NT2/D1 (cell line): ENCODE data around the gene PPP2R5C.

Experiments used
- DNase-seq: peaks from one replicate; pipeline ENCODE4 v3.0.0-alpha.2; 2011; ENCODE audit warnings: low read depth, low spot score
- H3K27me3 ChIP-seq: 2 replicates; pipeline ENCODE4 v1.6.0; 2011; ENCODE audit warnings: mild to moderate bottlenecking; ENCODE audit not compliant: insufficient read length, insufficient read depth
- H3K36me3 ChIP-seq: 2 replicates; pipeline ENCODE4 v1.6.1; 2011; ENCODE audit warnings: mild to moderate bottlenecking, low read length, mixed read lengths; ENCODE audit not compliant: insufficient read depth, insufficient read length
- H3K4me1 ChIP-seq: 2 replicates; pipeline ENCODE4 v1.5.1; 2011; ENCODE audit not compliant: insufficient read depth, insufficient read length
- H3K4me3 ChIP-seq: 2 replicates; pipeline ENCODE4 v1.5.1; 2011; ENCODE audit warnings: low read depth; ENCODE audit not compliant: insufficient read length
- H3K9ac ChIP-seq: 2 replicates; pipeline ENCODE4 v1.6.0; 2011; ENCODE audit warnings: low read depth; ENCODE audit not compliant: insufficient read length
- H3K9me3 ChIP-seq: 2 replicates; pipeline ENCODE4 v1.5.1; 2011; ENCODE audit warnings: mild to moderate bottlenecking, low read length; ENCODE audit not compliant: insufficient read depth
- SUZ12 ChIP-seq: IDR thresholded peaks from 2 replicates; pipeline ENCODE4 v1.6.1; 2011; ENCODE audit not compliant: insufficient read length, insufficient read depth; ENCODE audit errors: extremely low read depth
- YY1 ChIP-seq: IDR thresholded peaks from 2 replicates; pipeline ENCODE4 v1.6.1; 2011; ENCODE audit not compliant: insufficient read length, insufficient read depth
- ZNF274 ChIP-seq: IDR thresholded peaks from 2 replicates; pipeline ENCODE4 v1.6.1; 2011; ENCODE audit warnings: mild to moderate bottlenecking, low read depth, low read length

PPP2R5C gene

DNA sequence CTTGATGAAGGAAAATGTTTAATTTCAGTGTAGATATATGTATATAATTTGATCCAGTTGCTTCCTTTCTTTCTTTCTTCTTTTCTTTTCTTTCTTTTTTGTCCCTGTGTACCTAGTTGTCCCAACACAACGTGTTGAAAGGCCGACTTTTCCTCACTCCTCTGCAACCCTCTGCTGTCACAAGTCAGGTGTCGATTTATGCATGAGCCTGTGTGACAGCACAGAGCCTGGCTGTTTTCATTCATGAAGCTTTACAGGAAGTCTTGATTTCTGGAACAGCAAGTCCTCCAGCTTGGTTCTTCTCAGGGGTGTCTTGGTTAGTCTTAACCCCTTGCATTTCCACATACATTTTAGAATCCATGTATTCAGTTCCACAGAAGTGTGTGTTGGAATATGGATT lies 88.1 kb downstream of the PPP2R5C start:
- H3K9ac ChIP-seq, result no peak overlapping the region
- TF ChIP-seq YY1 (no peak), ZNF274 (no peak), SUZ12 (no peak)
- H3K4me1 ChIP-seq, result peaks cover 3% of the 10 kb centered on the region
- no peaks in the 10 kb centered on the region for H3K9me3 ChIP-seq
- no peak overlapping the region for H3K4me3 ChIP-seq
- H3K36me3 ChIP-seq, result peaks cover 3% of the 10 kb centered on the region
- H3K27me3 ChIP-seq, result no peaks in the 10 kb centered on the region
- no peak for DNase-seq

DNA sequence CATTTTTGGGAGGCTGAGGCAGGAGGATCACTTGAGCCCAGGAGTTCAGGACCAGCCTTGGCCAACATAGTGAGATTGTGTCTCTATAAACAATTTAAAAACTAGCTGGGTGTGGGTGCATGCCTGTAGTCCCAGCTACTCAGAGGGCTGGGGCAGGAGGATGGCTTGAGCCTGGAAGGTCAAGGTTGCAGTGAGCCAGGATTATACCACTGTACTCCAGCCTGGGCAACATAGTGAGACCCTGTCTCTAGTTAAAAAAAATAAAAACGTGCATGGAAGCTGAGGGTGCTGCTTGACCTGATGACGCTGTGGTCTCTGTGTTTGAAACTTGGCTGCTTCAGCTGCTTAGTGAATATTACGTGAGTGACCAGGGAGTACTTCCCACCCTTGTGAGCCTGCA lies 89.7 kb downstream of the PPP2R5C start:
- H3K4me3 ChIP-seq, result no peak overlapping the region
- H3K27me3 ChIP-seq, result no peaks in the 10 kb centered on the region
- H3K9me3 ChIP-seq, result no peaks in the 10 kb centered on the region
- peaks cover 3% of the 10 kb centered on the region for H3K4me1 ChIP-seq
- no peak overlapping the region for H3K9ac ChIP-seq
- DNase-seq, result no peak
- TF ChIP-seq ZNF274 (no peak), YY1 (no peak), SUZ12 (no peak)
- peaks cover 3% of the 10 kb centered on the region for H3K36me3 ChIP-seq

DNA sequence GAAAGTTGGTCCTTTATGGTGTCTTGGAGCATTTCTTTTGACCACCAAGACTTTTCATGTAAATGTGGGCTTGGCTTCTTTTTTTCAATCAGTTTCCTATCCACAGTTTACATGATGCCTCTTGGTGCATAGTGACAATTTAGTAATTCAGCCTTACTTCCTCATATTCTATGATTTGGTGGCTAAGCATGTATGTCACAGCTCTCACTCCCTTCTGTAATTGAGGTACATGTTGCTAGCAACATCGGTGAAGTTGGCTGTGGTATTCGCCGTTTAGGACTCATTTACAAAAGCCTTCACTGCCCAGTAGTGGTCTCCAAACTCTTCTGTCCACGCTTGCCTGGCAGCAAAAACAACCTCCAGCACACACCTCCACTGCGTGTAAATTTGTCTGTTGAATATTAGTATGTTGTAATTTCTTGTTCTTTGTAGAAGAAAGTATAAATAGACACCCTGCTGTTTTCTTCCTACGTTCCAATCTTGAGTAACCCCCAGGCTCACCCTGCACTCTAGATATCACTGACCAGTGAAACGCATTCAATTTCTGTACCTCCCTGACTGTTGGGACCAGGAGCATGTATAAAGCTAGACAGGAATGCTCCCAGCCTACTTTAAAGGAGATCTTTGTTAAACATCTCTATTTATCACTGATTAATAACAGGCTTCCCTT lies 90.4 kb downstream of the PPP2R5C start:
- Histone ChIP-seq H3K9ac (no peak overlapping the region), H3K27me3 (no peaks in the 10 kb centered on the region), H3K36me3 (peaks cover 8% of the 10 kb centered on the region), H3K4me1 (peaks cover 3% of the 10 kb centered on the region), H3K4me3 (no peak overlapping the region), H3K9me3 (no peaks in the 10 kb centered on the region)
- TF ChIP-seq YY1 (no peak), SUZ12 (no peak), ZNF274 (no peak)
- DNase-seq, result no peak

DNA sequence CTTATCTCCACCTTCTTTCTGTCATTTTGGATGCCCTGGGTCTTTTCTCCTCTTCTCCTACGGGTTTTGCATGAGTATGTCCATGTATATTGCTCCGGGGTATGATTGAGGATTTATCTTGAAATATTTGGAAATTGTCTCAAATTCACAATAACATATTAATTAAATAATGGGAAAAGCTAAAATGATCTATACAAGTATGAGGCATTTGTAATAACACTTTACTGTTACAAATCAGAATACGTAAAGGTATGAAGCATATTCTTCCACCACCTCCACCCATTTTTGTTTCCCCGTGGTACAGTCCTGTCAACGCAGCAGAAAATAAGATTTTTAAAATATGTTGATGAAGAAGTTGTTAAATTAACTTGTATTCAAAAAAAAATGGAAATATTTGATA lies 91.3 kb downstream of the PPP2R5C start:
- Histone ChIP-seq H3K4me3 (no peak overlapping the region), H3K27me3 (no peaks in the 10 kb centered on the region), H3K36me3 (peaks cover 12% of the 10 kb centered on the region), H3K9me3 (no peaks in the 10 kb centered on the region), H3K9ac (no peak overlapping the region), H3K4me1 (peaks cover 3% of the 10 kb centered on the region)
- no peak for DNase-seq
- TF ChIP-seq ZNF274 (no peak), YY1 (no peak)

DNA sequence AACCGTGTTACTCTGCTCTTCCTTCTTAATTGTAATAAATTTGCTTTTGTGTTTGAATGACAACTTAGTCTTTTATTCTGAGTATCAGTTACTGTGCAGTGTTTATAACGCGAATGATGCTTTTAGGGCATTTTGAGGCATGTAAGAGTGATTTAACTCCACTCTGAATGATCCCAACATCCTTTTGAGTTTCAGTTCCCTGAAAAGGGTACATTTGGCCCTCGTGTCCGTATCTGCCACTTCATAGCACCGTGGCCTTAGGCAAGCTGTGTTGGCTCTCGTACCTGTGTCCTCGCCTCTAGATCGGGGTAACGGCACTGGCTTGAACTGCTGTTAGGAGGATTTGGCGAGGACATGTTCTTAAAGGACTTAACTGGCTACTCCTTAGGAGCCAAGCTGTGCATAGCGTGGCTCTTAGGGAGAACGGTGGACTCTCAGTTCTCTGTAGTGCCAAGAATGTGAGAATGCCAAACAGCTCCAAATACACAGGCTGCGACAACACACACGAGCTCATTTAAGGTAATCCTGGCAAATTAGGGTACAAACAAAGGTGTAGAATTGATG lies 92.0 kb downstream of the PPP2R5C start:
- no peak overlapping the region for H3K9ac ChIP-seq
- no peak for TF ChIP-seq ZNF274
- TF ChIP-seq SUZ12, result no peak
- TF ChIP-seq YY1, result no peak
- peaks cover 3% of the 10 kb centered on the region for H3K4me1 ChIP-seq
- H3K9me3 ChIP-seq, result no peaks in the 10 kb centered on the region
- H3K36me3 ChIP-seq, result peaks cover 12% of the 10 kb centered on the region
- H3K27me3 ChIP-seq, result no peaks in the 10 kb centered on the region
- H3K4me3 ChIP-seq, result no peak overlapping the region
- no peak for DNase-seq

DNA sequence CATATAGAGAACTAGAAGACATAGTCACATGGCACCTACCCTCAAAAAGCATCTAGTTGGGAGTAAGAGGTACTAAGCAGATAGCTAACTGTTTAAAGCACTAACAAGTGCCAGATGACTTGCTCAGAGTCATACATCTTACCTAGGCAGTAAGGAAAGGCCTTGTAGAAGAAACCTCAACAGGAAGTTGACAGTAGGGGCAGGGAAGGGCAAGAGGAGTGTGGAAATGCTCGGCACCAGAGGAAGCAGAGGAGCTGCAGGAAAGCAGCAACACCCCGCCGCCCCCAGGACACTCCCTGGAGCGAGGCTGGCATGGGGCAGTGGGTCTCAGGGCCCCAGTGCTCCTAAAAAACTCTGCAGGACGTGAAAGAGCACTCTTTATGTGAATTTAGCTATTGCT lies 92.9 kb downstream of the PPP2R5C start:
- TF ChIP-seq SUZ12 (no peak), ZNF274 (no peak), YY1 (no peak)
- H3K4me1 ChIP-seq, result peaks cover 3% of the 10 kb centered on the region
- H3K27me3 ChIP-seq, result no peaks in the 10 kb centered on the region
- no peak overlapping the region for H3K9ac ChIP-seq
- no peak for DNase-seq
- H3K36me3 ChIP-seq, result peaks cover 14% of the 10 kb centered on the region
- no peaks in the 10 kb centered on the region for H3K9me3 ChIP-seq
- H3K4me3 ChIP-seq, result no peak overlapping the region

DNA sequence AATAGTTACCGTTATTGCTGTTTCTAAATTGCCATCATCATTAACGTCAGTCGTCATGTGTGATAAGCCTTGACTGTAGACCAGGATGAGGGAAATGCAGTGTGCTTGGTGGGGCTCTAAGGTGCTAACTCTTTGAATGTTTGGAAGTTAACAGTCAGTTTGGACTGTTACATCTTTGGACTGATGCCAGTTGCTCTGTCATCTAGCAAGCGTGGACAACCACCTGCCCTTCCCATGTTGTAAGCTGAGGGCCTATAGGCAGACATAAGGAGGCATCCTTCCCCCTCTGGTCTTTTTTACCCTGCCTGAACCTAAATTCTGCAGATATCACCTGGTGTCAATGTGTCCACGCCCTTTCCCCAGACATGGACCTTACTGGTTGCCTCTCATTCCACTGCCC lies 94.4 kb downstream of the PPP2R5C start:
- Histone ChIP-seq H3K9me3 (no peaks in the 10 kb centered on the region), H3K4me1 (peaks cover 3% of the 10 kb centered on the region), H3K27me3 (no peaks in the 10 kb centered on the region), H3K36me3 (peaks cover 17% of the 10 kb centered on the region), H3K4me3 (no peak overlapping the region), H3K9ac (no peak overlapping the region)
- TF ChIP-seq ZNF274 (no peak), YY1 (no peak), SUZ12 (no peak)
- no peak for DNase-seq
